GM04503 (cell line): ENCODE results near the gene IL1B.

Experiments
- DNase-seq: peaks from one replicate; pipeline ENCODE4 v3.0.0-alpha.2; 2012; ENCODE audit warnings: low read depth

The IL1B gene

DNA sequence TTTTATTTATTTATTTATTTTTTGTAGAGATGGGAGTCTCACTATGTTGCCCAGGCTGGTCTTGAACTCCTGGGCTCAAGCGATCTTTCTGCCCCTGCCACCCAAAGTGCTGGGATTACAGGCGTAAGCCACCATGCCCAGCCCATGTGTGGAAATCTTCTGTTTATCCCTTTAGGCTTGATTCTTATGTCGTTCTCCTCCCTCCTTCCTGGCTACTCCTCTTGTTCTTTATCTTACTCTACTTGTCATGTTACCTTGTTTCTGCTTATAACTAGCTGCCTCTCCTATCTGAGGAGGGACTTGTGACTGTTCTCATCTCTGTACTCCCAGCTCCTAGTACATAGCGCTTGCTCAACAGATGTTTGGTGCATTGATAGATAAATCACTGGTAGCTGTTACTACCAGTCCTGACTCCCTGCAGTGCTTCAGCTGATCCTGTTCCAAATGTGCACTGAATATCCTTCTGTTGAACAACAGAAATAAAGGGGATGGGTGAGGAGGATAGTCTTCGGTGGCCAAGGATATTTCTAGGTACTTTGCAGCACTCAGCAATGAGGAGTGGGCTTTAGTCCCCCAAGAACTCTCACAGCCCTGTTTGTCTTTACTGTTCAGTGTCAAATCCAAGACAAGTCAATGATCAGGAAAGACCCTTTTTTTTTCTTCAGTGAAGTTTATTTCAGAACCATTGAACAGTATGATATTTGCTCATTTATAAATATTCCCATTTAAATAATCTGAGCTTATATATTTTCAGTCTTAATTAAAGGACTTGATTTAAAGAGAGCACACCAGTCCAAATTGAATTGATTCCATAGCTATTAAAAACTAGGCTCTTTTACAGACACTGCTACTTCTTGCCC is 7.2 kb downstream of the IL1B start:
- no peak for DNase-seq

DNA sequence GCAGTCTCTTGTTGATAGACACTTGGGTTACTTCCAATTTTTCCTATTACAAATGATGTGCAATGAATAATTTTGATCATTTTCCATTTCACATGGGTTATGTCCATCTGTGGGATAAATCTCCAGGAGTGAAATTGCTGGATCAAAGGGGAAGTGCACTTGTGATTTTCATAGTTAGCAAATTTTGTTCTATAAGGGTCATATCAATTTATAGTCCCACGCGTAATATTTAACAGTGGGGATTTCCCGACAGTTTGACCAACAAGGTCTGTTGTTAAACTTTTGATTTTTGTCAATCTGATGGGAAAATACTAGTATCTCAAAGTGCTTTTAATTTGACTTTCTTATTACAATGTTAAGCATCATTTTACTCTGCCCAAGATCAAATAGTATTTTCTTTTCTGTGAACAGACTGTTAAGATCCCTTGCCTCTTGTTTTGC is 8.3 kb downstream of the IL1B start:
- DNase-seq, result no peak

- no peak for DNase-seq
Observed at GRCh38 chr2:112827604-112828185, 8.9 kb downstream of the IL1B start.

DNA sequence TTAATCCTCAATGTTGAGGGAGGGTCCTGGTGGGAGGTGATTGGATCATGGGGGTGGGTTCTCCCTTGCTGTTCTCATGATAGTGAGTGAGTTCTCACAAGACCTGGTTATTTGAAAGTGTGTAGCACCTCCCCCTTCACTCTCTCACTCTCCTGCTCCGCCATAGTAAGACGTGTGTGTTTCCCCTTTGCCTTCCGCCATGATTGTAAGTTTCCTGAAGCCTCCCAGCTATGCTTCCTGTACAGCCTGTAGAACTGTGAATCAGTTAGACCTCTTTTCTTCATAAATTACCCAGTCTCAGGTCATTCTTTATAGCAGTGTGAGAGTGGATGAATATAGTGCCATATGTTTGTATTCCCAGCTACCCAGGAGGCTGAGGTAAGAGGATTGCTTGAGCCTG is 9.6 kb downstream of the IL1B start:
- no peak for DNase-seq

DNA sequence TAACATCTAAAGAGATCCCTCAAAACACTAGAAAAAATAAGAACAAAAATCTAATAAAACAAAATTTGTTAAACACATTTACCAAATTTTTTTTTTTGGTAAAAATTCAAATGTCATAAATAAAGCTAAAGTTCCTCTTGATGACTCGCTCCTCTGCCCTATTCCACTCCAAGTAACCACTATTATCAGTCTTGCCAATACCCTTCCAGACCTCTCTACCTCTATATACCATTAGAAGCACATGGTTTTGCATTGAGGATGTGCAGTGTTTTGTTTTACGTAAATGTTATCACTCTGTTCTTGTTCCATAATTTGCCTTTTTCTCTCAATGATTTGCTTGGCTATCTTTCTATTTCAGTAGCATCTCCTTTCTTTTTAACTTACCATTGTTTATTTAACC is 10.9 kb downstream of the IL1B start:
- no peak for DNase-seq

DNA sequence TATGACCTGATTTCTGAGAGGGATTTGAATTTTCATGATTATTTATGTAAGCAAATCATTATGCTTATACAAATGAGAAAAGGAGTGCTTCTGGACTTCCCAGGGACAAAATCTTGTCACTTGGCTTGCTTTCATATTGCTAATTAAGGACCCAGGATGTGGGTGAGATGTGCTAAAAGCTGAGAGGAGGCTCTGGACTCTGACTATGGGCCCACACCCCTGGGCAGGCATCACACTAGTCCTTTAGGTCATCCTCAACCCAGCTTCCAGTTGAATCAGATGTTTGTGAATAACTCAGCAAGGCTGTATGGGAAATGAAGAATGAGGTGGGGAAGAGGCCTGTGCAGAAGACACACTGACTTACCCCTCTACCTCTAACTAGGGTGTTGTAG is 11.9 kb downstream of the IL1B start:
- no peak for DNase-seq

DNA sequence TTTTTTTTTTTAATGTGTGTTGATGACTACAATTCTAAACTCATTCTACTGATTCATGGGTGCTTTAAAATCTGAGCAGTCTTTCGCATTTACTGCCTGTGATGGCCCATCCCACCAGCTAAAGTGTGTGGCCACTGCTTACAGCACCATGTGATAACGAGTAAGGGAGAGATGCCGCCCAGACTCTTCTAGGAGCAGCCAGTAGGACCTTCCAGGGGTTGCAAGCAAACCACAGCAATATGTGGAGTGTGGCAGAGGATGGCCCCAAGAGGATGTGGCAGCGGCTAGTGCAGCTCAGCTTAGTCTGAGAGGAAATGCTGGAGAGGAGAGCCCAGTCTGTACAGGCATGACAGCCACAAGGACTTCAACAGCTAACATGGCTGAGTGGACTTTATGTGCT is 14.9 kb downstream of the IL1B start:
- no peak for DNase-seq

GRCh38 chr2:112821142-112821541 is 15.4 kb downstream of the IL1B start:
- DNase-seq, result no peak

DNA sequence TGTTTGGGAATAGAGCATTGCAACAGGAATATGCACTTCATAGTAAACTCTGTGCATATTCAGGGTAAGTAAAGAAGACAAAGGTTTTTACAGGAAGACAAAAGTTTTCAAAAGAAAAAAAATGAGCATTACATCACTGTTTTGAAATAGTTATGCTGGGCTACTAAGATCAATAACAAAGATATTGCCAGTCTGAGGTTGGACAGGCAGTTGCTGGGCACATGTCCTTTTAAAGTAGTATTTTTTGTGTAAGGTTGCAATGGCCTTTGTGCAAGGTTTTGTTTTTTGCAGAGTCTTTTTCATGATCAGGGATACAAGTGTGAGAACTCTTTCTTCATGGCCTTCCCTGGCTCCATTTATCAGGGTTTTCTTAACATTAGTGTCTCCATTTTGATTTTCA is 16.2 kb downstream of the IL1B start:
- DNase-seq, result no peak

GRCh38 chr2:112819081-112819480 is 17.5 kb downstream of the IL1B start:
- DNase-seq, result no peak

DNA sequence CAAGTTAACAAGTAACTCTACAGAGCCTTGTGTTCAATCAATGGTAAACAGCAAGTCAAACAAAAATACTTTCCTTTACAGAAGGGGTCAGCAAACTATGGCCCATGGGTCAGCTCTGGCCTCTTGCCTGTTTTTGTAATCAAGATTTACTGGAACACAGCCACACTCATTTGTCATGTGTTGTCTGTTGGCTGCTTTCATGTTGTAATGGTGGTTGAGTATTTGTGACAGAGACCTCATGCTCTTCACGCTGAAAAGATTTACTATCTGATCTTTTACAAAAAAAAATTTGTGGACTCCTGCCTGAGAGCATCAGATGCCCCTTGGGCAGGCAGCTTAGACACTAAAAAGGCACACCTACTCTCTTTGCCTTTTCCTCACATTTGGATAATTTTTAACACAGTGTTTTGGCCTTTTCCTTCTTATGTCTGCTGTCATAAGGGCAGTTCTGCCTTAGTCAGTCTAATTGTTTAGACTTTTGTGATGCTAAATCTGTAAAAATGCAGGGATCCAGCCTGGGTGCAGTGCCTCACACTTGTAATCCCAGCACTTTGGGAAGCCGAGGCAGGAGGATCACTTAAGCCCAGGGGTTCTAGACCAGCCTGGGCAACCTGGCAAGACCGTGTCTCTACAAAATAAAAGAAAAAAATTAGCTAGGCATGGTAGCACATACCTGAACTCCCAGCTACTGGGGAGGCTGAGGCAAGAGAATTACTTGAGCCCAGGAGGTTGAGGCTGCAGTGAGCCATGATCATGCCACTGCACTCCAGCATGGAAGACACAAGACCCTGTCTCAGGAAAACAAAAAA is 18.3 kb downstream of the IL1B start:
- DNase-seq, result no peak

- no peak for DNase-seq
Observed at GRCh38 chr2:112817082-112817689, 19.4 kb downstream of the IL1B start.

DNA sequence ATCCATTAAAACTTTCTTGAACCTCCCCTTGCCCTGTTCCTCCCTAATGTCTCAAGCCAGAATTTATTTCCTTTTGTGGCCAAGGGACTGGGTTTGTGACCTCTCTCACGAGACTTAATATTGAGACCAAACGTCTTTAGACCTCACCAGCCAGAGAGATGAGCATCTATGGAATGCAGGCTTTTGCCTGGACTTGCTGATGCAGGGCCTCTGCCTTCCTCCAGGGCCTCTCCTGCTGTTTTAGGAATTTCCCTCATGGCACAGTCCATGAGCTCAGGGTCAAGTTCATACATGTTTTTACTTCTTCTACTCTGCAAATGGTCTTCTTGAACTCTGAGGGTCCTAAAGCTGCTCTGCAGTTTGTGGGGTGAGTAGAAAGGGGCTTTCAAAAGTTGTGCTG is 22.3 kb downstream of the IL1B start:
- peak; percentile 39 for DNase-seq

GRCh38 chr2:112813280-112813966 is 23.2 kb downstream of the IL1B start:
- no peak for DNase-seq

- no peak for DNase-seq
Observed at GRCh38 chr2:112812318-112813267, 24.0 kb downstream of the IL1B start.

GRCh38 chr2:112811841-112812306 is 24.7 kb downstream of the IL1B start:
- DNase-seq, result peak; percentile 37

GRCh38 chr2:112811276-112811831 is 25.2 kb downstream of the IL1B start:
- DNase-seq, result no peak

- no peak for DNase-seq
Observed at GRCh38 chr2:112809112-112809511, 27.5 kb downstream of the IL1B start.

- no peak for DNase-seq
Observed at GRCh38 chr2:112807233-112807807, 29.3 kb downstream of the IL1B start.

GRCh38 chr2:112805542-112805941 is 31.0 kb downstream of the IL1B start:
- no peak for DNase-seq
